ENCODE results near the gene MTM1. TPM values are rescaled to one million over a fixed set of nuclear protein-coding genes. Genes with fewer than 3 reads are reported as not detected.

MTM1 gene
- 10 to 100 TPM; 16.3 to 50.0 (median 22.8) TPM for total RNA-seq

- peaks cover 16 to 23% of the 10 kb centered on the region in 2 donors for H3K4me1 ChIP-seq
- H3K9me3 ChIP-seq = no peaks in the 10 kb centered on the region
- peak; percentile 93 to 95 for DNase-seq
- peak within 1 kb of the TSS in 2 of 3 donors; percentile 51 to 55 for H3K4me3 ChIP-seq (replicated peaks in 1 of 3)
- TF ChIP-seq CTCF (IDR thresholded peaks at IDR 0.05) (no peak), POLR2A (IDR thresholded peaks at IDR 0.05) (peak in 1 of 2 donors; percentile 82)
- intact Hi-C loops (cut with DNase I) = no loop called here
- H3K36me3 ChIP-seq = no peaks in the 10 kb centered on the region
- 3% methylated on average over 7 of the region's 89 CpGs; no CpG with 5 or more reads in 1 of the 2 donors for WGBS, 2 donors
- H3K27me3 ChIP-seq = no peaks in the 10 kb centered on the region
- peak within 1 kb of the TSS; percentile 64 to 81 (median 68) for H3K27ac ChIP-seq
Observed at GRCh38 chrX:150568320-150569154, at the start of gene MTM1. MTM1 (plus strand) TSS chrX:150568621; CDS start chrX:150592615, 23,994 bp downstream.

- H3K9me3 ChIP-seq = no peaks in the 10 kb centered on the region
- no peaks in the 10 kb centered on the region for H3K4me1 ChIP-seq
- H3K27me3 ChIP-seq = no peaks in the 10 kb centered on the region
- WGBS, 2 donors = 93% methylated on average over 2 of the region's 2 CpGs
- H3K27ac ChIP-seq = no peak overlapping the region
- no peak for TF ChIP-seq CTCF (IDR thresholded peaks at IDR 0.05)
- H3K36me3 ChIP-seq = no peaks in the 10 kb centered on the region
- no peak for DNase-seq
- H3K4me3 ChIP-seq (replicated peaks in 1 of 3) = no peak overlapping the region
- intact Hi-C loops (cut with DNase I) = no loop called here
Observed at GRCh38 chrX:150522494-150522893, 45.9 kb upstream of the MTM1 start.

GRCh38 chrX:150525061-150525919 lies 43.1 kb upstream of the MTM1 start:
- H3K4me3 ChIP-seq (replicated peaks in 1 of 3) = no peak overlapping the region
- no peaks in the 10 kb centered on the region for H3K4me1 ChIP-seq
- TF ChIP-seq POLR2A (IDR thresholded peaks at IDR 0.05) = no peak
- no peak for TF ChIP-seq CTCF (IDR thresholded peaks at IDR 0.05)
- H3K27ac ChIP-seq = no peak overlapping the region
- intact Hi-C loops (cut with DNase I) = no loop called here
- H3K36me3 ChIP-seq = no peaks in the 10 kb centered on the region
- 29 to 77% methylated on average over 1 to 8 of the region's 10 CpGs for WGBS, 2 donors
- H3K9me3 ChIP-seq = no peaks in the 10 kb centered on the region
- peak in 1 of 2 donors; percentile 65 for DNase-seq
- H3K27me3 ChIP-seq = no peaks in the 10 kb centered on the region

- Histone ChIP-seq H3K36me3 (no peaks in the 10 kb centered on the region), H3K27ac (no peak overlapping the region), H3K9me3 (no peaks in the 10 kb centered on the region), H3K4me1 (peaks cover 0 to 5% of the 10 kb centered on the region in 2 donors), H3K27me3 (no peaks in the 10 kb centered on the region), H3K4me3 (replicated peaks in 1 of 3) (no peak overlapping the region)
- intact Hi-C loops (cut with DNase I) = no loop called here
- 80 to 96% methylated on average over 7 of the region's 7 CpGs for WGBS, 2 donors
- DNase-seq = no peak
- TF ChIP-seq POLR2A (IDR thresholded peaks at IDR 0.05) (no peak), CTCF (IDR thresholded peaks at IDR 0.05) (no peak)
Observed at GRCh38 chrX:150526692-150527091, 41.7 kb upstream of the MTM1 start.
